GM12878 (cell line): Measurements from ENCODE around the gene IL37. TPM values are rescaled to one million over a fixed set of nuclear protein-coding genes. Genes with fewer than 3 reads are reported as not detected.

Experiments used
- ATAC-seq: fragments of 200-7000 bp; cut with Tn5 transposase; 3 replicates; pipeline ENCODE4 v1.9.1; 2020; ENCODE audit warnings: mild to moderate bottlenecking, moderate library complexity
- BruUV-seq: library from RNA; stranded (reverse); fragments of 400-500 nt; replicated peaks from 2 replicates; lab custom pipeline; 2021; lab: Mats Ljungman, UMichigan
- CTCF ChIA-PET: fragments of 300-600 bp; sonication (Branson Sonifier 250); formaldehyde crosslinking; extraction: SDS; loops from one replicate; lab custom pipeline; 2021; ENCODE audit warnings: inconsistent platforms; lab: Yijun Ruan, JAX
- POLR2A ChIA-PET: fragments of 350-600 bp; formaldehyde crosslinking; extraction: SDS; loops from one replicate; lab custom pipeline; 2021; ENCODE audit warnings: inconsistent platforms; lab: Charles Lee
- RAD21 ChIA-PET: fragments of 300-600 bp; sonication (Branson Sonifier 250); formaldehyde crosslinking; loops from one replicate; lab custom pipeline; 2023; ENCODE audit warnings: antibody characterized with exemption; ENCODE audit not compliant: unreplicated experiment; lab: Charles Lee
- SMC1A ChIA-PET: fragments of 300-600 bp; sonication (Branson Sonifier 250); formaldehyde crosslinking; loops from one replicate; lab custom pipeline; 2023; ENCODE audit not compliant: unreplicated experiment, uncharacterized antibody; lab: Charles Lee
- DNase-seq: peaks from one replicate; pipeline ENCODE4 v3.0.0-alpha.2; 2011; ENCODE audit warnings: low read depth, low spot score
- FAIRE-seq: peaks from 3 replicates; lab custom pipeline; 2011; peaks lifted over from hg19 to GRCh38; lab: Jason Lieb, UNC
- H2AFZ ChIP-seq: 2 replicates; pipeline ENCODE4 v1.6.0; 2011; ENCODE audit warnings: low read depth, low read length, control low read depth; ENCODE audit not compliant: control insufficient read depth
- H3K27ac ChIP-seq: 2 replicates; pipeline ENCODE4 v1.5.1; 2011; ENCODE audit warnings: control low read depth; ENCODE audit not compliant: control insufficient read depth, insufficient read depth
- H3K27me3 ChIP-seq, 2 experiments: replicated peaks in 1 of 2; 2 replicates each; pipeline versions ENCODE4 v1.6.0 to v1.6.1; 2011; ENCODE audit warnings: low read length in 1 of 2; ENCODE audit not compliant: control insufficient read depth in 2 of 2, insufficient read depth in 2 of 2
- H3K36me3 ChIP-seq, 2 experiments: 2 replicates each; pipeline ENCODE4 v1.5.1; 2011; ENCODE audit warnings: low read length in 1 of 2; ENCODE audit not compliant: control insufficient read depth in 2 of 2, insufficient read depth in 2 of 2
- H3K4me1 ChIP-seq: 2 replicates; pipeline ENCODE4 v1.6.1; 2011; ENCODE audit warnings: mild to moderate bottlenecking, low read length, moderate library complexity, mixed read lengths; ENCODE audit not compliant: control insufficient read depth, insufficient read depth
- H3K4me2 ChIP-seq: 2 replicates; pipeline ENCODE4 v1.6.0; 2011; ENCODE audit warnings: control low read depth; ENCODE audit not compliant: control insufficient read depth, insufficient read depth
- H3K4me3 ChIP-seq: fragments of 200-600 bp; sonication (generic); 2 replicates; pipeline ENCODE4 v1.5.1; 2016
- H3K79me2 ChIP-seq: 2 replicates; pipeline ENCODE4 v1.6.0; 2011; ENCODE audit warnings: low read length; ENCODE audit not compliant: control insufficient read depth, insufficient read depth
- H3K9ac ChIP-seq: 2 replicates; pipeline ENCODE4 v1.8.0; 2011; ENCODE audit warnings: low read length, control low read depth, mixed read lengths; ENCODE audit not compliant: control insufficient read depth, insufficient read depth
- H3K9me3 ChIP-seq: replicated peaks from 3 replicates; pipeline ENCODE4 v1.5.1; 2011; ENCODE audit warnings: mild to moderate bottlenecking, low read length; ENCODE audit not compliant: control insufficient read depth, insufficient read depth
- H4K20me1 ChIP-seq: 2 replicates; pipeline ENCODE4 v1.6.0; 2011; ENCODE audit not compliant: control insufficient read depth, insufficient read depth
- BCLAF1 ChIP-seq: fragments of 450-650 bp; IDR thresholded peaks from 2 replicates; pipeline ENCODE4 v1.6.1; 2017; ENCODE audit warnings: antibody characterized with exemption, mild to moderate bottlenecking, moderate library complexity
- CTCF ChIP-seq, 3 experiments: IDR thresholded peaks in 2 of 3; conservative IDR thresholded peaks in 1 of 3; 2 replicates each; pipeline ENCODE4 v1.5.1; 2011; ENCODE audit warnings: low read depth in 3 of 3, low read length in 3 of 3, mild to moderate bottlenecking in 3 of 3, control low read depth in 2 of 3, moderate library complexity in 2 of 3, inconsistent platforms in 1 of 3, mixed read lengths in 1 of 3; ENCODE audit not compliant: control insufficient read depth in 2 of 3, insufficient read depth in 1 of 3; ENCODE audit errors: extremely low read depth in 1 of 3
- ELK1 ChIP-seq: IDR thresholded peaks from 2 replicates; pipeline ENCODE4 v1.6.1; 2012; ENCODE audit warnings: low read depth, low read length, improper control_type of control experiment
- MEF2B ChIP-seq: fragments of 450-650 bp; IDR thresholded peaks from 2 replicates; pipeline ENCODE4 v1.6.1; 2018; ENCODE audit warnings: mild to moderate bottlenecking, moderate library complexity; ENCODE audit not compliant: partially characterized antibody, poor library complexity, severe bottlenecking
- NKRF ChIP-seq: fragments of 450-650 bp; conservative IDR thresholded peaks from 2 replicates; pipeline ENCODE4 v1.6.1; 2017; ENCODE audit warnings: mild to moderate bottlenecking, moderate library complexity
- SIX5 ChIP-seq: IDR thresholded peaks from 2 replicates; pipeline ENCODE4 v1.6.1; 2011; ENCODE audit warnings: mild to moderate bottlenecking, low read depth, low read length, moderate library complexity; ENCODE audit not compliant: severe bottlenecking
- WGBS: methylation state at CpG from one replicate; pipeline ENCODE4 v1.1.6; 2016; ENCODE audit warnings: low lambda C conversion rate; ENCODE audit not compliant: insufficient replicate concordance, insufficient coverage; ENCODE audit errors: missing lambda C conversion rate; 5-methylcytosine and 5-hydroxymethylcytosine counted together
- in situ Hi-C: fragments of 300-500 bp; cut with MboI; formaldehyde crosslinking; loops from 9 replicates; pipeline ENCODE4 v1.14.3; 2018; ENCODE audit warnings: mixed read lengths
- intact Hi-C: fragments of 100-400 bp; cut with micrococcal nuclease; formaldehyde crosslinking; loops from one replicate; pipeline ENCODE4 v1.14.2; 2022; ENCODE audit not compliant: unreplicated experiment
- polyA plus RNA-seq, 11 experiments: library from polyadenylated mRNA; depleted of rRNA in 4 of 11; unstranded in 6 of 11; stranded (reverse) in 5 of 11; fragments of >200 nt; fragmentation: Nextera tagmentation in 4 of 11; fragmentation: Illumina TruSeq in 1 of 11; extraction: Ambion mirVana in 4 of 11; extraction: Trizol in 1 of 11; gene quantifications; 1 replicate in 1 of 11; 2 replicates in 10 of 11; pipeline versions ENCODE4 v1.2.1 to v1.2.3, GENCODE V29; 2011 to 2016; ENCODE audit warnings: inconsistent platforms in 2 of 11, missing spikeins in 2 of 11, low read depth in 1 of 11
- total RNA-seq, 4 experiments: library from RNA; depleted of rRNA in 3 of 4; stranded (reverse); fragments of >200 nt in 3 of 4; fragmentation: Illumina TruSeq in 1 of 4; extraction: Trizol in 1 of 4; gene quantifications; 2 replicates each; pipeline versions ENCODE4 v1.2.1 to v1.2.3, GENCODE V29; 2013 to 2021

The IL37 gene
- total and polyA plus RNA-seq, 10 of the 15 experiments (the other 5 are each of a cell fraction or from before 2014, with no cell fraction given): 0.41 to 0.54 TPM; not detected in 8

- no peak overlapping the region for H3K4me2 ChIP-seq
- H3K9me3 ChIP-seq: no peaks in the 10 kb centered on the region
- ATAC-seq (no peak), DNase-seq (no peak), FAIRE-seq (no peak)
- no peak overlapping the region for H3K4me3 ChIP-seq
- CTCF ChIA-PET: interaction anchor here (0.8 to 2.2 kb wide), 3 partner anchors 8 to 158 kb away, joined by 3 to 11 read pairs (median 3); no protein-coding TSS in a partner anchor
- no TSS peak for BruUV-seq
- H3K79me2 ChIP-seq: no peaks in the 10 kb centered on the region
- H3K27me3 ChIP-seq: no peaks in the 10 kb centered on the region
- no peaks in the 10 kb centered on the region for H4K20me1 ChIP-seq
- H3K27ac ChIP-seq: no peak overlapping the region
- RAD21 ChIA-PET: interaction anchor here (0.8 to 1.4 kb wide), 2 partner anchors 20 to 158 kb away, joined by 3 to 5 read pairs; no protein-coding TSS in a partner anchor
- no peaks in the 10 kb centered on the region for H3K36me3 ChIP-seq
- 54% methylated on average over 12 of the region's 12 CpGs for WGBS
- no peak overlapping the region for H2AFZ ChIP-seq
- intact Hi-C loops: no loop called here
- in situ Hi-C loops: no loop called here
- no peaks in the 10 kb centered on the region for H3K4me1 ChIP-seq
- no peak overlapping the region for H3K9ac ChIP-seq
- no peak for TF ChIP-seq NKRF
- no peak for TF ChIP-seq BCLAF1
- no peak for TF ChIP-seq CTCF (IDR thresholded peaks at IDR 0.05 in 2 of 3, conservative IDR thresholded peaks at IDR 0.05 in 1 of 3; ENCODE audit: control insufficient read depth in 2 of 3, extremely low read depth in 1 of 3, insufficient read depth in 1 of 3, low read depth in 3 of 3, low read length in 3 of 3)
- TF ChIP-seq MEF2B: no peak
- TF ChIP-seq ELK1: no peak
- TF ChIP-seq SIX5: no peak
- TF ChIP-seq, all 136 proteins: peak for 0
- POLR2A ChIA-PET: interaction anchor here (0.7 kb wide), 1 partner anchor 162 kb away, joined by 4 read pairs; no protein-coding TSS in a partner anchor
- SMC1A ChIA-PET: interaction anchor here (1.1 kb wide), 1 partner anchor 35 kb away, joined by 4 read pairs; no protein-coding TSS in a partner anchor
Measured at GRCh38 chr2:112907001-112907949, 3.7 kb upstream of the IL37 start.
